CD14-positive monocyte (primary cell): ENCODE data around the gene ZFHX3. TPM values are rescaled to one million over a fixed set of nuclear protein-coding genes. Genes with fewer than 3 reads are reported as not detected.

Experiments
- DNase-seq, 3 donors: peaks; one replicate each; pipeline ENCODE4 v3.0.0-alpha.2; 2011 to 2022
- H2AFZ ChIP-seq: 2 replicates; pipeline ENCODE4 v1.6.0; 2012; ENCODE audit warnings: mild to moderate bottlenecking, low read depth, low read length, inconsistent platforms; ENCODE audit not compliant: insufficient read depth, poor library complexity, severe bottlenecking
- H3K27ac ChIP-seq, 2 donors: 1 replicate in 1 of 2; 2 replicates in 1 of 2; pipeline ENCODE4 v1.5.1; 2012 to 2013; ENCODE audit warnings: low read length in 2 of 2, control low read depth in 1 of 2, inconsistent platforms in 1 of 2, low read depth in 1 of 2, mild to moderate bottlenecking in 1 of 2
- H3K27me3 ChIP-seq, 2 donors: one replicate each; pipeline versions ENCODE4 v1.6.0 to v1.6.1; 2011 to 2013; ENCODE audit warnings: low read length in 2 of 2; ENCODE audit not compliant: control insufficient read depth in 2 of 2, insufficient read depth in 2 of 2
- H3K36me3 ChIP-seq, 2 donors: replicated peaks in 1 of 2; 1 replicate in 1 of 2; 2 replicates in 1 of 2; pipeline versions ENCODE4 v1.5.1 to v1.6.1; 2012 to 2013; ENCODE audit warnings: low read length in 2 of 2, control low read depth in 1 of 2, inconsistent platforms in 1 of 2, mild to moderate bottlenecking in 1 of 2; ENCODE audit not compliant: insufficient read depth in 2 of 2, control insufficient read depth in 1 of 2
- H3K4me1 ChIP-seq, 2 donors: 1 replicate in 1 of 2; 2 replicates in 1 of 2; pipeline versions ENCODE4 v1.5.1 to v1.6.1; 2012 to 2013; ENCODE audit warnings: low read length in 2 of 2, control low read depth in 1 of 2, inconsistent platforms in 1 of 2, mild to moderate bottlenecking in 1 of 2, moderate library complexity in 1 of 2; ENCODE audit not compliant: insufficient read depth in 2 of 2, control insufficient read depth in 1 of 2
- H3K4me2 ChIP-seq: replicated peaks from 2 replicates; pipeline ENCODE3; 2012; ENCODE audit warnings: low read length, moderate library complexity, mild to moderate bottlenecking; ENCODE audit not compliant: poor library complexity, severe bottlenecking; ENCODE audit errors: extremely low read depth
- H3K4me3 ChIP-seq, 3 experiments: fragments of 200-600 bp in 1 of 3; sonication (generic) in 1 of 3; replicated peaks in 1 of 3; 1 replicate in 2 of 3; 2 replicates in 1 of 3; pipeline ENCODE4 v1.5.1; 2011 to 2013; ENCODE audit warnings: low read length in 3 of 3, mild to moderate bottlenecking in 3 of 3, control low read depth in 2 of 3, low read depth in 2 of 3, inconsistent platforms in 1 of 3, moderate library complexity in 1 of 3
- H3K79me2 ChIP-seq: 2 replicates; pipeline ENCODE4 v1.6.0; 2012; ENCODE audit warnings: mild to moderate bottlenecking, control low read depth, inconsistent platforms, low read length, moderate library complexity; ENCODE audit not compliant: insufficient read depth
- H3K9ac ChIP-seq: 2 replicates; pipeline ENCODE4 v1.6.0; 2017; ENCODE audit warnings: low read length, mild to moderate bottlenecking; ENCODE audit not compliant: insufficient read depth, poor library complexity, severe bottlenecking
- H3K9me3 ChIP-seq, 2 donors: replicated peaks in 1 of 2; 1 replicate in 1 of 2; 2 replicates in 1 of 2; pipeline versions ENCODE4 v1.5.1 to v1.6.1; 2012 to 2013; ENCODE audit warnings: low read length in 2 of 2, control low read depth in 1 of 2; ENCODE audit not compliant: control insufficient read depth in 1 of 2, insufficient read depth in 1 of 2
- H4K20me1 ChIP-seq: 2 replicates; pipeline ENCODE4 v1.6.0; 2012; ENCODE audit warnings: mild to moderate bottlenecking, low read length, control low read depth, moderate library complexity; ENCODE audit not compliant: insufficient read depth
- H3K27ac Mint-ChIP-seq, 7 donors: one replicate each; pipeline ENCODE4 v1.8.0; 2020; ENCODE audit warnings: mild to moderate bottlenecking in 7 of 7, mixed read lengths in 7 of 7, moderate library complexity in 6 of 7, inconsistent platforms in 2 of 7
- H3K27me3 Mint-ChIP-seq, 3 donors: one replicate each; pipeline ENCODE4 v1.8.0; 2021 to 2022; ENCODE audit warnings: low read depth in 3 of 3, mild to moderate bottlenecking in 3 of 3, mixed read lengths in 3 of 3, moderate library complexity in 3 of 3, inconsistent platforms in 1 of 3
- H3K36me3 Mint-ChIP-seq, 2 donors: one replicate each; pipeline ENCODE4 v1.8.0; 2020; ENCODE audit warnings: mixed read lengths in 2 of 2, inconsistent platforms in 1 of 2, mild to moderate bottlenecking in 1 of 2
- H3K4me1 Mint-ChIP-seq: one replicate; pipeline ENCODE4 v1.8.0; 2020; ENCODE audit warnings: mild to moderate bottlenecking, mixed read lengths
- H3K4me3 Mint-ChIP-seq, 2 donors: one replicate each; pipeline ENCODE4 v1.8.0; 2020; ENCODE audit warnings: mild to moderate bottlenecking in 2 of 2, mixed read lengths in 2 of 2, moderate library complexity in 1 of 2
- H3K9me3 Mint-ChIP-seq, 7 donors: one replicate each; pipeline ENCODE4 v1.8.0; 2020 to 2022; ENCODE audit warnings: mixed read lengths in 7 of 7, mild to moderate bottlenecking in 6 of 7, moderate library complexity in 6 of 7, inconsistent platforms in 2 of 7
- CTCF ChIP-seq: fragments of 200-600 bp; IDR thresholded peaks from one replicate; pipeline ENCODE4 v1.8.0; 2022; ENCODE audit warnings: antibody characterized with exemption, mild to moderate bottlenecking
- WGBS: methylation state at CpG from one replicate; pipeline ENCODE4 v1.1.5; 2013; ENCODE audit warnings: missing lambda C conversion rate; ENCODE audit not compliant: insufficient coverage; 5-methylcytosine and 5-hydroxymethylcytosine counted together
- intact Hi-C, 2 donors: fragments of 100-400 bp; cut with micrococcal nuclease; formaldehyde crosslinking; loops; one replicate each; pipeline versions ENCODE4 v1.15.0 to v1.15.1; 2023
- polyA plus RNA-seq, 3 donors: library from polyadenylated mRNA; depleted of rRNA in 1 of 3; unstranded in 2 of 3; stranded (reverse) in 1 of 3; fragments of 300-500 nt in 2 of 3; fragments of >200 nt in 1 of 3; fragmentation: Illumina TruSeq in 2 of 3; gene quantifications; 1 replicate in 2 of 3; 2 replicates in 1 of 3; pipeline ENCODE4 v1.2.3, GENCODE V29; 2012 to 2021

The ZFHX3 gene
- polyA plus RNA-seq, 3 donors = 0.42 to 4.2 (median 0.43) TPM

- Histone ChIP-seq H3K36me3 (peaks cover 26 to 59% of the 10 kb centered on the region in 2 donors), H3K4me1 (no peaks in the 10 kb centered on the region), H3K27ac (no peak overlapping the region), H4K20me1 (no peaks in the 10 kb centered on the region), H3K79me2 (no peaks in the 10 kb centered on the region), H2AFZ (no peak overlapping the region), H3K27me3 (no peaks in the 10 kb centered on the region), H3K9ac (no peak overlapping the region), H3K9me3 (peaks cover 15 to 18% of the 10 kb centered on the region in 2 donors), H3K4me2 (no peak overlapping the region), H3K4me3 (no peak overlapping the region)
- peaks cover 12 to 25% (median 16%) of the 10 kb centered on the region in 7 donors for H3K9me3 Mint-ChIP-seq
- H3K36me3 Mint-ChIP-seq = peaks cover 56 to 64% of the 10 kb centered on the region in 2 donors
- H3K4me3 Mint-ChIP-seq = no peak overlapping the region
- TF ChIP-seq CTCF = no peak
- H3K27ac Mint-ChIP-seq = peak overlapping the region in 2 of 7 donors; percentile 23 to 26
- H3K4me1 Mint-ChIP-seq = peaks cover 2% of the 10 kb centered on the region
- DNase-seq = peak in 2 of 3 donors; percentile 11 to 44
- 100% methylated on average over 5 of the region's 15 CpGs for WGBS
- H3K27me3 Mint-ChIP-seq = peaks cover 0 to 2% (median 2%) of the 10 kb centered on the region in 3 donors
- intact Hi-C loops = no loop called here
Measured at GRCh38 chr16:72889616-72890582, 158.0 kb downstream of the ZFHX3 start.

- Histone ChIP-seq H3K36me3 (peaks cover 29 to 68% of the 10 kb centered on the region in 2 donors), H3K27ac (no peak overlapping the region), H3K27me3 (no peaks in the 10 kb centered on the region), H3K9ac (no peak overlapping the region), H4K20me1 (no peaks in the 10 kb centered on the region), H3K4me1 (no peaks in the 10 kb centered on the region), H3K4me2 (no peak overlapping the region), H2AFZ (no peak overlapping the region), H3K9me3 (peaks cover 15 to 18% of the 10 kb centered on the region in 2 donors), H3K79me2 (no peaks in the 10 kb centered on the region), H3K4me3 (no peak overlapping the region)
- Mint-ChIP-seq H3K27ac (peak overlapping the region in 2 of 7 donors; percentile 0 to 1), H3K9me3 (peaks cover 12 to 25% (median 16%) of the 10 kb centered on the region in 7 donors), H3K4me1 (peaks cover 2% of the 10 kb centered on the region), H3K27me3 (peaks cover 0 to 3% (median 2%) of the 10 kb centered on the region in 3 donors), H3K4me3 (no peak overlapping the region), H3K36me3 (peaks cover 59 to 61% of the 10 kb centered on the region in 2 donors)
- 99% methylated on average over 14 of the region's 14 CpGs for WGBS
- no peak for DNase-seq
- TF ChIP-seq CTCF = no peak
- intact Hi-C loops = no loop called here
Measured at GRCh38 chr16:72887537-72887936, 160.4 kb downstream of the ZFHX3 start.
